Upper lobe of left lung (tissue), 4 donors: Measurements from ENCODE around the gene ACTR10.
"Not testable (repeated sequence)": the region's sequence is repeated elsewhere in the genome, so short reads cannot be mapped to it uniquely, and the experiment has no call there.

Experiments used
- EP300 ChIP-seq, 4 donors: sonication (generic); formaldehyde crosslinking; IDR thresholded peaks; one replicate each; pipeline ENCODE4 v1.5.1; 2017; ENCODE audit warnings: antibody characterized with exemption in 4 of 4, control low read depth in 2 of 4
- POLR2A ChIP-seq, 4 donors: fragments of 450-650 bp; IDR thresholded peaks; one replicate each; pipeline ENCODE4 v1.5.1; 2016 to 2017; ENCODE audit warnings: antibody characterized with exemption in 4 of 4, mild to moderate bottlenecking in 2 of 4
- POLR2AphosphoS5 ChIP-seq, 2 donors: sonication (generic); formaldehyde crosslinking; IDR thresholded peaks; one replicate each; pipeline ENCODE4 v1.5.1; 2017; ENCODE audit warnings: antibody characterized with exemption in 2 of 2
- TF ChIP-seq, protein P1 (sequence below), 6 experiments: fragments of 450-650 bp in 4 of 6; fragments of 200-600 bp in 2 of 6; sonication (generic) in 2 of 6; IDR thresholded peaks; one replicate each; pipeline ENCODE4 v1.5.1; 2016 to 2019; ENCODE audit warnings: antibody characterized with exemption in 6 of 6

DNA sequence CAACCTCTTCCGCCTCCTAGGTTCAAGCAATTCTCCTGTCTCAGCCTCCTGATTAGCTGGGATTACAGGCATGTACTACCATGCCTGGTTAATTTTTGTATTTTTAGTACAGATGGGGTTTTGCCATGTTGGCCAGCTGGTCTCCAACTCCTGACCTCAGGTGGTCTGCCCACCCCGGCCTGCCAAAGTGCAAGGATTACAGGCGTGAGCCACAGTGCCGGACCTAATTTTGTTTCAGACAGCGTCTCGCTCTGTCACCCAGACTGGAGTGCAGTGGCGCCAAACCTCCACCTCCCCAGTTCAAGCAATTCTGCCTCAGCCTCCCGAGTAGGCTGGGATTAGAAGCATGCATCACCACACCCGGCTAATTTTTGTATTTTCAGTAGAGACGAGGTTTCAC, 62.1 kb downstream of the ACTR10 start:
- TF ChIP-seq, protein P1, sequence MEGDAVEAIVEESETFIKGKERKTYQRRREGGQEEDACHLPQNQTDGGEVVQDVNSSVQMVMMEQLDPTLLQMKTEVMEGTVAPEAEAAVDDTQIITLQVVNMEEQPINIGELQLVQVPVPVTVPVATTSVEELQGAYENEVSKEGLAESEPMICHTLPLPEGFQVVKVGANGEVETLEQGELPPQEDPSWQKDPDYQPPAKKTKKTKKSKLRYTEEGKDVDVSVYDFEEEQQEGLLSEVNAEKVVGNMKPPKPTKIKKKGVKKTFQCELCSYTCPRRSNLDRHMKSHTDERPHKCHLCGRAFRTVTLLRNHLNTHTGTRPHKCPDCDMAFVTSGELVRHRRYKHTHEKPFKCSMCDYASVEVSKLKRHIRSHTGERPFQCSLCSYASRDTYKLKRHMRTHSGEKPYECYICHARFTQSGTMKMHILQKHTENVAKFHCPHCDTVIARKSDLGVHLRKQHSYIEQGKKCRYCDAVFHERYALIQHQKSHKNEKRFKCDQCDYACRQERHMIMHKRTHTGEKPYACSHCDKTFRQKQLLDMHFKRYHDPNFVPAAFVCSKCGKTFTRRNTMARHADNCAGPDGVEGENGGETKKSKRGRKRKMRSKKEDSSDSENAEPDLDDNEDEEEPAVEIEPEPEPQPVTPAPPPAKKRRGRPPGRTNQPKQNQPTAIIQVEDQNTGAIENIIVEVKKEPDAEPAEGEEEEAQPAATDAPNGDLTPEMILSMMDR (IDR thresholded peaks at IDR 0.05): not testable (repeated sequence)
- TF ChIP-seq POLR2A, POLR2AphosphoS5, EP300 (IDR thresholded peaks at IDR 0.05): not testable (repeated sequence)
